HG03025 (cell line): ENCODE measurements around the gene POLR2H.

Experiments
- ATAC-seq: cut with Tn5 transposase; IDR thresholded peaks from one replicate; pipeline ENCODE4 v1.9.1; 2021; ENCODE audit warnings: mild to moderate bottlenecking, moderate library complexity; ENCODE audit not compliant: unreplicated experiment, low FRiP score

POLR2H gene

GRCh38 chr3:184368116-184368515 is 6.6 kb downstream of the POLR2H start:
- ATAC-seq = no peak

GRCh38 chr3:184368586-184369183 is 7.2 kb downstream of the POLR2H start:
- ATAC-seq = no peak

- ATAC-seq = no peak
Observed at GRCh38 chr3:184371570-184372018, 10.1 kb downstream of the POLR2H start.

- no peak for ATAC-seq
Observed at GRCh38 chr3:184372296-184372821, 10.8 kb downstream of the POLR2H start.

GRCh38 chr3:184372911-184373310 is 11.4 kb downstream of the POLR2H start:
- no peak for ATAC-seq

GRCh38 chr3:184373422-184373821 is 11.9 kb downstream of the POLR2H start:
- ATAC-seq = no peak

- no peak for ATAC-seq
Observed at GRCh38 chr3:184375747-184376461, 14.4 kb downstream of the POLR2H start.

GRCh38 chr3:184377374-184377773 is 15.9 kb downstream of the POLR2H start:
- no peak for ATAC-seq

GRCh38 chr3:184377882-184378445 is 16.5 kb downstream of the POLR2H start, which contains the start of gene THPO:
THPO (minus strand) TSS chr3:184378207; CDS start chr3:184376259, 1,948 bp downstream.
- no peak for ATAC-seq

- ATAC-seq = no peak
Observed at GRCh38 chr3:184378651-184379357, 17.3 kb downstream of the POLR2H start.

GRCh38 chr3:184379358-184380184 is 18.1 kb downstream of the POLR2H start, which contains the start of gene CHRD:
CHRD (plus strand) TSS chr3:184380054; CDS start chr3:184380319, 265 bp downstream.
- ATAC-seq = no peak

- no peak for ATAC-seq
Observed at GRCh38 chr3:184380185-184380626, 18.7 kb downstream of the POLR2H start.

- no peak for ATAC-seq
Observed at GRCh38 chr3:184380627-184381260, 19.2 kb downstream of the POLR2H start.

- no peak for ATAC-seq
Observed at GRCh38 chr3:184381261-184382224, 20.0 kb downstream of the POLR2H start.

GRCh38 chr3:184382326-184383032 is 21.0 kb downstream of the POLR2H start:
- no peak for ATAC-seq

- ATAC-seq = no peak
Observed at GRCh38 chr3:184383033-184383740, 21.7 kb downstream of the POLR2H start.

- ATAC-seq = no peak
Observed at GRCh38 chr3:184384342-184384741, 22.8 kb downstream of the POLR2H start.
